HEK293T (cell line): Measurements from ENCODE around the gene NHEJ1.
A peak's percentile ranks its signal among the peaks of the same experiment; 100 is the strongest.

Source experiments
- CTCF ChIA-PET: fragments of 350-600 bp; formaldehyde crosslinking; extraction: SDS; loops from one replicate; lab custom pipeline; 2021; ENCODE audit warnings: antibody characterized with exemption, inconsistent platforms; lab: Yijun Ruan, JAX
- POLR2A ChIA-PET: fragments of 350-600 bp; formaldehyde crosslinking; extraction: SDS; loops from one replicate; lab custom pipeline; 2020; ENCODE audit warnings: antibody characterized with exemption, inconsistent platforms; lab: Yijun Ruan, JAX
- DNase-seq: peaks from one replicate; pipeline ENCODE4 v3.0.0; 2012; ENCODE audit warnings: mixed read lengths; ENCODE audit errors: extremely low spot score
- ARNT ChIP-seq: fragments of 450-650 bp; IDR thresholded peaks from 2 replicates; pipeline ENCODE4 v1.6.1; 2017; ENCODE audit warnings: mild to moderate bottlenecking
- BHLHE40 ChIP-seq: fragments of 450-650 bp; IDR thresholded peaks from 2 replicates; pipeline ENCODE4 v1.6.1; 2016; ENCODE audit warnings: mild to moderate bottlenecking, moderate library complexity, borderline replicate concordance
- CTBP1 ChIP-seq: fragments of 450-650 bp; IDR thresholded peaks from 2 replicates; pipeline ENCODE4 v1.6.1; 2016; ENCODE audit warnings: borderline replicate concordance
- ELF4 ChIP-seq: fragments of 450-650 bp; IDR thresholded peaks from 2 replicates; pipeline ENCODE4 v1.6.1; 2017; ENCODE audit warnings: antibody characterized with exemption
- FOXA1 ChIP-seq: fragments of 450-650 bp; IDR thresholded peaks from 2 replicates; pipeline ENCODE4 v1.6.1; 2016; ENCODE audit warnings: mild to moderate bottlenecking
- FOXK2 ChIP-seq: fragments of 450-650 bp; IDR thresholded peaks from 2 replicates; pipeline ENCODE4 v1.6.1; 2016; ENCODE audit warnings: mild to moderate bottlenecking
- FOXM1 ChIP-seq: fragments of 450-650 bp; IDR thresholded peaks from 2 replicates; pipeline ENCODE4 v1.6.1; 2017; ENCODE audit warnings: mild to moderate bottlenecking, borderline replicate concordance
- HDGF ChIP-seq: fragments of 450-650 bp; IDR thresholded peaks from 2 replicates; pipeline ENCODE4 v1.6.1; 2017; ENCODE audit warnings: antibody characterized with exemption, borderline replicate concordance
- L3MBTL2 ChIP-seq: fragments of 450-650 bp; conservative IDR thresholded peaks from 2 replicates; pipeline ENCODE4 v1.6.1; 2016; ENCODE audit warnings: mild to moderate bottlenecking
- LEF1 ChIP-seq: fragments of 450-650 bp; IDR thresholded peaks from 2 replicates; pipeline ENCODE4 v1.6.1; 2017; ENCODE audit warnings: mild to moderate bottlenecking, borderline replicate concordance
- NFRKB ChIP-seq: fragments of 450-650 bp; IDR thresholded peaks from 2 replicates; pipeline ENCODE4 v1.6.1; 2016; ENCODE audit warnings: mild to moderate bottlenecking, moderate library complexity
- SP1 ChIP-seq: fragments of 450-650 bp; IDR thresholded peaks from 2 replicates; pipeline ENCODE4 v1.6.1; 2017
- SUZ12 ChIP-seq: fragments of 450-650 bp; IDR thresholded peaks from 2 replicates; pipeline ENCODE4 v1.6.1; 2016; ENCODE audit warnings: mild to moderate bottlenecking
- TARDBP ChIP-seq: fragments of 450-650 bp; IDR thresholded peaks from 2 replicates; pipeline ENCODE4 v1.6.1; 2016
- ZNF384 ChIP-seq: fragments of 450-650 bp; IDR thresholded peaks from 2 replicates; pipeline ENCODE4 v1.6.1; 2016
- TF ChIP-seq, protein P1 (sequence below): fragments of 450-650 bp; IDR thresholded peaks from 2 replicates; pipeline ENCODE4 v1.6.1; 2016

The NHEJ1 gene

DNA sequence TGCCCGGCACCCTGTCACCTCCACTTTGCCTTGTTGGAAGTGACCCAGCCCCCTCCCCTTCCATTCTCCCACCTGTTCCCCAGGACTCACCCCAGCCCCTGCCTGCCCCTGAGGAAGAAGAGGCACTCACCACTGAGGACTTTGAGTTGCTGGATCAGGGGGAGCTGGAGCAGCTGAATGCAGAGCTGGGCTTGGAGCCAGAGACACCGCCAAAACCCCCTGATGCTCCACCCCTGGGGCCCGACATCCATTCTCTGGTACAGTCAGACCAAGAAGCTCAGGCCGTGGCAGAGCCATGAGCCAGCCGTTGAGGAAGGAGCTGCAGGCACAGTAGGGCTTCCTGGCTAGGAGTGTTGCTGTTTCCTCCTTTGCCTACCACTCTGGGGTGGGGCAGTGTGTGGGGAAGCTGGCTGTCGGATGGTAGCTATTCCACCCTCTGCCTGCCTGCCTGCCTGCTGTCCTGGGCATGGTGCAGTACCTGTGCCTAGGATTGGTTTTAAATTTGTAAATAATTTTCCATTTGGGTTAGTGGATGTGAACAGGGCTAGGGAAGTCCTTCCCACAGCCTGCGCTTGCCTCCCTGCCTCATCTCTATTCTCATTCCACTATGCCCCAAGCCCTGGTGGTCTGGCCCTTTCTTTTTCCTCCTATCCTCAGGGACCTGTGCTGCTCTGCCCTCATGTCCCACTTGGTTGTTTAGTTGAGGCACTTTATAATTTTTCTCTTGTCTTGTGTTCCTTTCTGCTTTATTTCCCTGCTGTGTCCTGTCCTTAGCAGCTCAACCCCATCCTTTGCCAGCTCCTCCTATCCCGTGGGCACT lies 21.9 kb upstream of the NHEJ1 start:
- TF ChIP-seq LEF1 (no peak), ZNF384 (no peak), ARNT (no peak), BHLHE40 (no peak), FOXA1 (no peak), SUZ12 (no peak), CTBP1 (no peak), FOXM1 (no peak), ELF4 (no peak), HDGF (no peak), SP1 (no peak), TARDBP (no peak), L3MBTL2 (no peak), NFRKB (no peak), FOXK2 (no peak)
- TF ChIP-seq, protein P1, sequence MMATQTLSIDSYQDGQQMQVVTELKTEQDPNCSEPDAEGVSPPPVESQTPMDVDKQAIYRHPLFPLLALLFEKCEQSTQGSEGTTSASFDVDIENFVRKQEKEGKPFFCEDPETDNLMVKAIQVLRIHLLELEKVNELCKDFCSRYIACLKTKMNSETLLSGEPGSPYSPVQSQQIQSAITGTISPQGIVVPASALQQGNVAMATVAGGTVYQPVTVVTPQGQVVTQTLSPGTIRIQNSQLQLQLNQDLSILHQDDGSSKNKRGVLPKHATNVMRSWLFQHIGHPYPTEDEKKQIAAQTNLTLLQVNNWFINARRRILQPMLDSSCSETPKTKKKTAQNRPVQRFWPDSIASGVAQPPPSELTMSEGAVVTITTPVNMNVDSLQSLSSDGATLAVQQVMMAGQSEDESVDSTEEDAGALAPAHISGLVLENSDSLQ: no peak
- DNase-seq: no peak
- CTCF ChIA-PET: no interaction called here
- POLR2A ChIA-PET: no interaction called here

DNA sequence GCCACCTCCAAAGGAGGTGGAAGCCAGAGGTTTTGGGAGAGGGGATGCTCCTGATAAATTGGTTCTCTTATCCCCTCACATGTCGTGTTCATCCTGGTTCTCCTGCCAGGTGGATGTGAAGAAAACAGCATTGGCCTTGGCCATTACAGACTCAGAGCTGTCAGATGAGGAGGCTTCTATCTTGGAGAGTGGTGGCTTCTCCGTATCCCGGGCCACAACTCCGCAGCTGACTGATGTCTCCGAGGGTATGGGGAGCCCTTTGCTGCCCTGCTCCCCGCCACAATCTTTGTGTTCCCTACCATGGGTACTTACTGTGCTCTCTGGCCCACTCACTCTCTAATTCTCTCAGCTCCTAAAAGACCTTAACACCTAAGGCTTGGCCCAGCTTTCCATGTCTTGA lies 20.9 kb upstream of the NHEJ1 start:
- TF ChIP-seq SUZ12: no peak
- no peak for TF ChIP-seq FOXA1
- TF ChIP-seq ARNT: no peak
- TF ChIP-seq ZNF384: no peak
- TF ChIP-seq TARDBP: no peak
- TF ChIP-seq SP1: no peak
- TF ChIP-seq BHLHE40: no peak
- no peak for TF ChIP-seq ELF4
- TF ChIP-seq HDGF: no peak
- no peak for TF ChIP-seq FOXK2
- no peak for TF ChIP-seq CTBP1
- no peak for TF ChIP-seq FOXM1
- no peak for TF ChIP-seq L3MBTL2
- TF ChIP-seq, protein P1: no peak
- TF ChIP-seq NFRKB: no peak
- TF ChIP-seq LEF1: no peak
- POLR2A ChIA-PET: no interaction called here
- CTCF ChIA-PET: no interaction called here
- no peak for DNase-seq

DNA sequence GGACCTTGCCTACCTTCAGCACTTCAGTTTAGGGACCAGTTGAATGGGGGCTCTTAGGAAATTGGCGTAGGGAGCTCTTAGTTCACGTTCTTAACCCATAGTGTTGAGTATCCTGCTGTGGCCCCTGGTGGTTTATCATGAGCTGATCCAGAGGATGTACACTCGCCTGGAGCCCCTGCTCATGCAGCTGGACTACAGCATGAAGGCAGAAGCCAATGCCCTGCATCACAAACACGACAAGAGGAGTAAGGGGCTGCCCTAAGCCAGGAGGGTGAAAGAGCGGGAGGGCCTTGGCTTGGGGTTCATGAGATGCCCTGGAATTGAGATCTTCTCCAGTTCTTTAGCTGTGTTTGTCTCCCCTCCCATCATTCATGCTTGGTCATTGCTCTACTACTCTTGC lies 20.3 kb upstream of the NHEJ1 start:
- POLR2A ChIA-PET: no interaction called here
- CTCF ChIA-PET: interaction anchor here (0.9 kb wide), 1 partner anchor 114 kb away, joined by 3 read pairs; no protein-coding TSS in a partner anchor
- TF ChIP-seq CTBP1 (no peak), LEF1 (no peak), FOXA1 (no peak), ARNT (no peak), ELF4 (no peak), L3MBTL2 (no peak), ZNF384 (no peak)
- TF ChIP-seq, protein P1: no peak
- DNase-seq: no peak

DNA sequence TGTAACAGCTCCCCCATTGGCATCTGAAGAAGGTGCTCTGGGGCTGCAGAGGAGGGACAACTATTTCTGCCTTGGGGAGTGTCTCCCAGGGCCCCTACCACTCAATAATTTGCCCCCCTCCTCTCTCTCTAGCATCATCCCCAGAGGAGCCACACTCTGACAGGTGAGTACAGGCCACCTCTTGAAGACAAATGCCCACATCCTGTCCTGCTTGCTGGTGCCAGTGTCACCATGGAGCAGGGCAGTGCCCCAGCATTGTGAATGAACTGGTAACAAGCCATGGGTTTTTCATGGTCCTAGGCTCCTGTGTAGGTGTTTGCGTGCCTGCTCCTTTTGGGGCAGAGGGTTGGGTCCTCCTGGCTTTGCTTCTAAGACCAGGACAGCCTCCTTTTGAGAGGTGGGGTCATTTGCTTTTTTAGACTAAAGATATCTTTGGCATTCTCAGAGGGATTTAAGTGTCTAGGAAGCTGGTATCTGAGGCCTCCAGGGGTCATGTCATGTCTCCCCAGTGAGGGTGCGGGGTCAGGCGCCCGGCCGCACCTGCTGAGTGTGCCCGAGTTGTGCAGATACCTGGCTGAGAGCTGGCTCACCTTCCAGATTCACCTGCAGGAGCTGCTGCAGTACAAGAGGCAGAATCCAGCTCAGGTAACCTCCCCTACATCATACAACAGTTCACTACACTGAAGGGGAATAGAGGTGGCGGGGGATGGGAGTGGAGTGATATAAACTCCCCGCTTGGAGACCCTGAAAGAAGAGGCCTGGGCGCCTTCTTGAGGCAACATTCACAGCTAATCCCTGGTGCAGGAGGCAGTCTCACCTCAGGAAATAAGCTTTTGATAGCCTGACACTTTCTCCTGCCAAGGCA lies 19.2 kb upstream of the NHEJ1 start:
- POLR2A ChIA-PET: no interaction called here
- TF ChIP-seq LEF1 (no peak), FOXM1 (no peak), ZNF384 (no peak), HDGF (no peak), BHLHE40 (no peak)
- DNase-seq: no peak
- CTCF ChIA-PET: interaction anchor here (0.9 kb wide), 1 partner anchor 115 kb away, joined by 3 read pairs; no protein-coding TSS in a partner anchor

DNA sequence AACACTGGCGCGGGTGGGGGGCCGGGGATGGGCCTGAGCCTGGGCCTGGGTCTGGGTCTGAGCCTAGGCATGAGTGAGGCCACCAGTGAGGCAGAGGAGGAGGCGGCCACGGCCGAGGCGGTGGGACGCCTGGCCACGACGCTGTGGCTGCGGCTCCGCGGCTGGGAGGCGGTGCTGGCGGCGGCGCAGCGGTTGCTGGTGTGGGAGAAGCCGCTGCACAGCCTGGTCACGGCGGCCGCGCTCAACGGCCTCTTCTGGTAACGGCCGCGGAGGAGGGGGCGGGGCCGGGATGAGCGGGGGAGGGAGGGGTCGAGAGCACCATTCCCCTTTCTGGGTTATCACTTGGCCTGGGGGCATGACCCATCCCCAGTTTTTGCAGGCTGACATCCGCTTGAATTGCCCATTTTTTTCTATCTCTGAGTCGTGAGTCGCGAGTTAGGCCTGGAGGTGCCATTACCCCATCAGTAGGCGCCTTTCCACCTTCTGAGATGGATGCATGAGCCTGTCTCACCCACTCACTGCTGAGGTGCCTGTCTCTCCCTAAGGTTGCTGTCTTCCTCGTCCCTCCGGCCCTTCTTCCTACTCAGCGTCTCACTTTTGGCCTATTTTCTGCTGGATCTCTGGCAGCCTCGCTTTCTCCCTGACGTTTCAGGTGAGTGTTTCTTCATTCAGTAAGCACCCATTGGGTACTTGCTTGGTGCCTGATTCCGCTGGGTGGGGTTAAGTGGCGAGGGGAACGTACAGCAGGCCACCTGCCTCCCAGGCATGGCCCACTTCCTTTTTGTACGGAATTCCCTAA lies 18.0 kb upstream of the NHEJ1 start:
- peak; percentile 48 for DNase-seq
- TF ChIP-seq ZNF384: no peak
- TF ChIP-seq NFRKB: no peak
- no peak for TF ChIP-seq FOXA1
- TF ChIP-seq LEF1: no peak
- TF ChIP-seq ARNT: no peak
- no peak for TF ChIP-seq HDGF
- no peak for TF ChIP-seq ELF4
- TF ChIP-seq CTBP1: no peak
- TF ChIP-seq SP1: no peak
- TF ChIP-seq FOXK2: no peak
- no peak for TF ChIP-seq TARDBP
- TF ChIP-seq SUZ12: no peak
- no peak for TF ChIP-seq L3MBTL2
- no peak for TF ChIP-seq BHLHE40
- no peak for TF ChIP-seq FOXM1
- TF ChIP-seq, protein P1: no peak
- ChIA-PET POLR2A (no interaction called here), CTCF (no interaction called here)
